Measurements from ENCODE around the gene ADGRV1.

DNA sequence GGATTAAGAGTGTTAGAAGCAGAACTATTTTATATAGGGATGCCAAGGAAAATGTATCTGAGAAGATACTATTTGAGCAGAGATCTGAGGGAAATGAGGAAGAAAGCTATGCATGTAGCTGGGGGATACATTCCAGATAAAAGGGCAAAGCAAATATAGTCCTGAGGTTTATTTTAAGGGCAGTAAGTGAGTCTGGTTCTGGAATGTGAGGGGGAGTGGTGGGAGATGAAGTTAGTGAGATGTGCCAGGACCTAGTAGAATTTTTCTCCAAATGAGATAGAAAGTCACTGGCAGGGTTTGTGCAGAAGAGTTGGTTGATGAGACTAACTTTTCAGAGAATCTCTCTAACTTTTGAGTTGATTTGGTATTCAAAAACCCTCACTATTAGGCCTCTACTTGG is 374.7 kb downstream of the ADGRV1 start:
- no peak for TF ChIP-seq POLR2AphosphoS5 (IDR thresholded peaks at IDR 0.05; ENCODE audit: low read depth, low read length)
- no peak for TF ChIP-seq POLR2A (IDR thresholded peaks at IDR 0.05; ENCODE audit: low read depth, low read length)
